Cardiac fibroblast (primary cell): Measurements from ENCODE around the gene SHANK1.

Experiments used
- DNase-seq, 2 donors: peaks; one replicate each; pipeline versions ENCODE4 v3.0.0 to v3.0.0-alpha.2; 2010; ENCODE audit warnings: low read depth in 2 of 2
- H3K4me3 ChIP-seq, 2 donors: replicated peaks in 1 of 2; 1 replicate in 1 of 2; 2 replicates in 1 of 2; pipeline ENCODE4 v1.5.1; 2011; ENCODE audit warnings: low read depth in 2 of 2, low read length in 2 of 2, mild to moderate bottlenecking in 2 of 2, moderate library complexity in 1 of 2
- TF ChIP-seq, protein P1 (sequence below): IDR thresholded peaks from one replicate; pipeline ENCODE4 v1.5.1; 2011; ENCODE audit warnings: low read depth, mild to moderate bottlenecking, low read length, inconsistent platforms

Gene SHANK1

DNA sequence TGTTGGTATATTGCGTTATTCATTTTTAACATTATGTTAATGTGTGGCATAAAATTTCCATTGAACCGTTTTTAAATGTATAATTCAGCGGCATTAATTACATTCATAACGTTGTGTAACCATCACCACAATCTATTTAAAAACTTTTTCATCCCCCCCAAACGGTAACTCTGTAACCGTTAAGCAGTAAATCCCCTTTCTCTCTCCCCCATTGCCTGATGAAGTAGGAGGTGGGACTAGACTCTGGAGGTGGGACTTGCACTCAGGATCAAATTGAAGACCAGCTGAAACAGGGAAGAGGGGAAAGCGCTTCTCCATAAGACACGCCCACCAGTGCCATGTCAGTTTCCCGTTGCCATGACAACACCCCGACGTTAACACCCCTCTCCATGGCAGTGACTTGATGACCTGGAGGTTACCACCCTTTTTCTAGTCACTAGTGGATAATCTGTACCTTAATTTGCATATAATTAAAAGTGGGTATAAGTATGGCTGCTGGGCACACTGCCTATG lies 20.4 kb upstream of the SHANK1 start:
- TF ChIP-seq, protein P1, sequence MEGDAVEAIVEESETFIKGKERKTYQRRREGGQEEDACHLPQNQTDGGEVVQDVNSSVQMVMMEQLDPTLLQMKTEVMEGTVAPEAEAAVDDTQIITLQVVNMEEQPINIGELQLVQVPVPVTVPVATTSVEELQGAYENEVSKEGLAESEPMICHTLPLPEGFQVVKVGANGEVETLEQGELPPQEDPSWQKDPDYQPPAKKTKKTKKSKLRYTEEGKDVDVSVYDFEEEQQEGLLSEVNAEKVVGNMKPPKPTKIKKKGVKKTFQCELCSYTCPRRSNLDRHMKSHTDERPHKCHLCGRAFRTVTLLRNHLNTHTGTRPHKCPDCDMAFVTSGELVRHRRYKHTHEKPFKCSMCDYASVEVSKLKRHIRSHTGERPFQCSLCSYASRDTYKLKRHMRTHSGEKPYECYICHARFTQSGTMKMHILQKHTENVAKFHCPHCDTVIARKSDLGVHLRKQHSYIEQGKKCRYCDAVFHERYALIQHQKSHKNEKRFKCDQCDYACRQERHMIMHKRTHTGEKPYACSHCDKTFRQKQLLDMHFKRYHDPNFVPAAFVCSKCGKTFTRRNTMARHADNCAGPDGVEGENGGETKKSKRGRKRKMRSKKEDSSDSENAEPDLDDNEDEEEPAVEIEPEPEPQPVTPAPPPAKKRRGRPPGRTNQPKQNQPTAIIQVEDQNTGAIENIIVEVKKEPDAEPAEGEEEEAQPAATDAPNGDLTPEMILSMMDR = no peak
- no peak for DNase-seq
- H3K4me3 ChIP-seq = no peak overlapping the region

DNA sequence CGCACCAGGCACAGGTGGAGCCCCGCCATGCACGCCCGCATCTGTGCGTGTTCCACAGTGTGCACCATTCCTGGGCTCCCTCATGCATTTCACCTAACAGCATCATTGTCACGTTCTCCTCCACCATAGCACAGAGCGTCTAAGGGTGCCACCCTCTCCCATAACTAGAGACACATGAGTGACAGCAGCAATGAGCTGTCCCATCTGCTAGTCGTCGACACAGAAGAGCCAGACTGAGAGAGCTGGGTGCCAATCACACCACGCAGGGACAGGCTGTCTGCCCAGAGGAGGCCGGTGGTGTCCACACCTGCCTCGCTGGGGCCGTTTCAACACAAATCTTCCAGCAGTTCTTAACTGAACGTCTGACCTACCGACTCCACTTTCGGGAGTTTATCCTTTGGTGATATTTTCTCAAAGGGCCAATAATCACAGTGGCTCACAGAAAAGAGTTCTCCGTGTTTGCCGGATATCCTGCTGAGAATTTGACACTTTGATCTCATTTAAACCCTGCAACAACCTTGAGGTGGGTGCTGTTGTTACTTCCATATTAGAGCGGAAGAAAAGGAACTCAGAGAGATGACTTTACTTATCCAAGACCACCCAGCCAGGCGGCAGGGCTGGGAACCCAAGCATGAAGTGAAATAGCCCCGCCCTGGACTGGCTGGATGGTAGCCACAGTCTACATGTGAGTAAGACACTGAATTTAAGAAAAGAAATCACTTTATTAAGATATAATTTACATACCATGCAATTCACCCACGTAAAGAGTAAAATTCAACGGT lies 19.7 kb upstream of the SHANK1 start:
- TF ChIP-seq, protein P1 = no peak
- H3K4me3 ChIP-seq = no peak overlapping the region
- DNase-seq = no peak

DNA sequence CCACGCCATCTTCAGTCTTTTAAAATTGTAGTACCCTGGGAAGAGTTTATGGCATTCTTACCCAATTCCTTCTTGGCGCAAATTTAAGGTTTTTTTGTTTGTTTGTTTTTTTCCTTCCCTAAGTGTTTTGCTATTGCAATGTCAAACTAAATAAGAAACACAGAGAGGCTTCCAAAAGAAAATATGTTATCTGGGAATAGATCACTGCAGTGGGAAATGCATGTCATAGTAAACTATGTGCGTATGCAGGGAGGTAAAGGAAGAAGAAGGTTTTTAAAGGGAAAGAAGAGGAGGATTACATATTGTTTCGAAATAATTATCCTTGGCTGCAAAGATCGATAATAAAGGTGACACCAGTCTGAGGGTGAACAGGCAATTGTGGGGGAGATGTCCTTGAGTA lies 16.7 kb upstream of the SHANK1 start:
- TF ChIP-seq, protein P1 = no peak
- DNase-seq = no peak
- H3K4me3 ChIP-seq = no peak overlapping the region

DNA sequence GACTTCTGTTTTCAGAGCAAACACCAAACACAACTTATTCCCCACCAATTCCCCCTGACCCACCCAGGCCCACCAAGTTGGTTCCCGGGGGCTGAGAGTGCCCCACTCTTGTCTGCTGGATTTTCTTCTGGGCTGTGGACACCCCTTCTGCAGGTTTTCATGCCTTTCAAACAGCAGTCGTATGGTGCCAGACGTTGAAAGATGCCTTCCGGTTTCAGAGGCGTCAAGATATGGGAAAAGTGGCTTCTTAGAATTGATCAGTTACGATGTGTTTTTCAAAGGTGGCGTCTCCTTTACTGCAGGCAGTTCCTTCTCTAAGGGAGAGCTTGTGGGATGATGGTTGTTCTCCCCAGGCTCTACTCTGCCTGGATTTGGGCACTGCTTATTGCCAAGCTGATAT lies 16.3 kb upstream of the SHANK1 start:
- TF ChIP-seq, protein P1 = no peak
- DNase-seq = no peak
- H3K4me3 ChIP-seq = no peak overlapping the region

DNA sequence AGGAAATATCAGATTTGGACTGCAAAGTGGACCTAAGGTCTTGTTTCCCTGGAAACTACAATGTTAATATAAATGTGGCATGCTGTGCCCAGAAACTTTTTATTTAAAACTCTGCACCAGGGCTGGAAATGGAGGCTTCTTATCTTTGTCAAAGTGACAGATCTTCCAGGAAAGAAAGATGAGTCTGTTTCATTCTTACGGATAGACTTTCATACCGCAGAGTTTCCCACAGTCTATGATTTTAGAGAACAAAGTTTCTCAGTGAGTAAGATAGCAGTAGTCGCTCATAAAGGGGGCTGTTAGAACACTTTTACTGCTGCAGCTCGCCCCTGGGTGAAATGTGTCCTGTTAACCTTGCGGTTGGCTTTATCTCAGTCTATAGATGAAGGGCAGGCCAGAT lies 10.3 kb upstream of the SHANK1 start:
- H3K4me3 ChIP-seq = no peak overlapping the region
- TF ChIP-seq, protein P1 = no peak
- DNase-seq = no peak

DNA sequence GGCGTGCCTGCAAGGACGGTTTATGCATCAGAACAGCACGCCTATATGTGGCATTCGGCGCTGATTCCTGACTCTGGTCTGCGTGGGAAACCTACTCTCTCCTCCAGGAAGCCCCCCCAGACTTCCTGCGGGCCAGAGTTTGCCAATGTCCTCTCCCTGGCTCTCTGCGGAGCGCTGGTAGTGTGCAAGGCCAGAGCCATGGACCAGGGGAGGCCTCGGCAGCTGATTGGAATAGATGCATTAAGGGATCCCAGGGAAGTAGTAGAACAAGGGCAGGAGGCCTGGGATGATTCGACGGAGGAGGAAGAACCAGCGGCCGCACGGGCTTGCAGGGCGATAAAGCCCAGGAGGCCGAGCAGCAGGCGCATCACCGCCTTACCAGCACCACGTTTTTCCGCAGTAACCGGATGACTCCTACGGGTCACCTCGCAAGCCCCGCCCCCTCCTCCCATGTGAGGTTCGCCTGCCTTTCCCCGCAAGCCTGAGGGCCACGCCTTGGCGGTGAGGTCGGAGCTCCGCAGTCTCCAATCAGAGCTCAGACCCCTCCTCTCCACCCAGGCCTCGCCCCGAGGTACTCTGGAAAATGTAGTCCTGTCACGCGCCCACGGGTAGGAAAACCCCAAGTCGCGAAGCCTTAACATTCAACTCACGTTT lies 8.6 kb upstream of the SHANK1 start:
- TF ChIP-seq, protein P1 = no peak
- H3K4me3 ChIP-seq = no peak overlapping the region
- peak; percentile 49 to 85 for DNase-seq
